T-helper 2 cell treated with Interferon-gamma antibody and Interleukin-4, amounts not matched to agents 5 μg/mL and 100 μg/mL, for 36 hours (primary cell): ENCODE measurements around the gene SMIM36.
"Not testable (repeated sequence)": the region's sequence is repeated elsewhere in the genome, so short reads cannot be mapped to it uniquely, and the experiment has no call there.

Source experiments
- DNase-seq: peaks from one replicate; pipeline ENCODE4 v3.0.0; 2021; ENCODE audit warnings: low spot score
- H3K27ac Mint-ChIP-seq: one replicate; pipeline ENCODE4 v1.8.0; 2021; ENCODE audit warnings: mild to moderate bottlenecking, mixed read lengths
- H3K27me3 Mint-ChIP-seq: one replicate; pipeline ENCODE4 v1.8.0; 2021; ENCODE audit warnings: low read depth, mixed read lengths
- H3K36me3 Mint-ChIP-seq: one replicate; pipeline ENCODE4 v1.8.0; 2021; ENCODE audit warnings: low read depth, mixed read lengths
- H3K4me1 Mint-ChIP-seq: one replicate; pipeline ENCODE4 v1.8.0; 2021; ENCODE audit warnings: low read depth, mixed read lengths
- H3K4me3 Mint-ChIP-seq: one replicate; pipeline ENCODE4 v1.8.0; 2022; ENCODE audit warnings: mild to moderate bottlenecking, moderate library complexity, mixed read lengths
- H3K9me3 Mint-ChIP-seq: one replicate; pipeline ENCODE4 v1.8.0; 2021; ENCODE audit warnings: mixed read lengths

The SMIM36 gene

GRCh38 chr17:55527540-55528118 is 16.4 kb upstream of the SMIM36 start:
- no peak overlapping the region for H3K27ac Mint-ChIP-seq
- peaks cover 20% of the 10 kb centered on the region for H3K27me3 Mint-ChIP-seq
- no peaks in the 10 kb centered on the region for H3K9me3 Mint-ChIP-seq
- H3K4me1 Mint-ChIP-seq = peaks cover 16% of the 10 kb centered on the region
- no peak overlapping the region for H3K4me3 Mint-ChIP-seq
- no peak for DNase-seq
- H3K36me3 Mint-ChIP-seq = no peaks in the 10 kb centered on the region

GRCh38 chr17:55524440-55525220 is 13.4 kb upstream of the SMIM36 start:
- DNase-seq = no peak
- Mint-ChIP-seq H3K36me3 (no peaks in the 10 kb centered on the region), H3K4me1 (peaks cover 17% of the 10 kb centered on the region), H3K27me3 (peaks cover 29% of the 10 kb centered on the region), H3K4me3 (no peak overlapping the region), H3K9me3 (no peaks in the 10 kb centered on the region), H3K27ac (no peak overlapping the region)

- not testable (repeated sequence) for H3K36me3 Mint-ChIP-seq, H3K4me3 Mint-ChIP-seq
Measured at GRCh38 chr17:55523032-55523431, 11.8 kb upstream of the SMIM36 start.

GRCh38 chr17:55521186-55521585 is 9.9 kb upstream of the SMIM36 start:
- no peak for DNase-seq

More at GRCh38 chr17:55523032-55523431, 11.8 kb upstream of the SMIM36 start:
- DNase-seq, H3K9me3 Mint-ChIP-seq, H3K27ac Mint-ChIP-seq: not testable (repeated sequence)
- H3K4me1 Mint-ChIP-seq = peaks cover 17% of the 10 kb centered on the region
- H3K27me3 Mint-ChIP-seq = peaks cover 29% of the 10 kb centered on the region

GRCh38 chr17:55520402-55520801 is 9.2 kb upstream of the SMIM36 start:
- no peaks in the 10 kb centered on the region for H3K9me3 Mint-ChIP-seq
- H3K4me3 Mint-ChIP-seq = no peak overlapping the region
- no peak overlapping the region for H3K27ac Mint-ChIP-seq
- no peaks in the 10 kb centered on the region for H3K36me3 Mint-ChIP-seq
- H3K4me1 Mint-ChIP-seq = peaks cover 17% of the 10 kb centered on the region
- DNase-seq = no peak
- peaks cover 36% of the 10 kb centered on the region for H3K27me3 Mint-ChIP-seq

More at GRCh38 chr17:55521186-55521585, 9.9 kb upstream of the SMIM36 start:
- no peak overlapping the region for H3K27ac Mint-ChIP-seq
- H3K4me3 Mint-ChIP-seq = no peak overlapping the region
- H3K36me3 Mint-ChIP-seq = no peaks in the 10 kb centered on the region
- H3K9me3 Mint-ChIP-seq = no peaks in the 10 kb centered on the region
- H3K27me3 Mint-ChIP-seq = peaks cover 35% of the 10 kb centered on the region
- H3K4me1 Mint-ChIP-seq = peaks cover 17% of the 10 kb centered on the region

- Mint-ChIP-seq H3K27me3 (peaks cover 28% of the 10 kb centered on the region), H3K4me1 (peaks cover 5% of the 10 kb centered on the region), H3K9me3 (no peaks in the 10 kb centered on the region), H3K4me3 (no peak overlapping the region), H3K27ac (no peak overlapping the region), H3K36me3 (no peaks in the 10 kb centered on the region)
- no peak for DNase-seq
Measured at GRCh38 chr17:55518510-55518909, 7.3 kb upstream of the SMIM36 start.

GRCh38 chr17:55513885-55514590 is 2.8 kb upstream of the SMIM36 start:
- no peak overlapping the region for H3K27ac Mint-ChIP-seq
- no peak overlapping the region for H3K4me3 Mint-ChIP-seq
- no peaks in the 10 kb centered on the region for H3K9me3 Mint-ChIP-seq
- DNase-seq = peak; percentile 59
- peaks cover 10% of the 10 kb centered on the region for H3K27me3 Mint-ChIP-seq
- H3K4me1 Mint-ChIP-seq = peaks cover 11% of the 10 kb centered on the region
- no peaks in the 10 kb centered on the region for H3K36me3 Mint-ChIP-seq

- H3K4me3 Mint-ChIP-seq, H3K9me3 Mint-ChIP-seq, DNase-seq, H3K36me3 Mint-ChIP-seq, H3K27ac Mint-ChIP-seq, H3K27me3 Mint-ChIP-seq, H3K4me1 Mint-ChIP-seq: not testable (repeated sequence)
Measured at GRCh38 chr17:55507669-55508068, 3.6 kb downstream of the SMIM36 start.

- H3K4me3 Mint-ChIP-seq, H3K36me3 Mint-ChIP-seq, H3K27me3 Mint-ChIP-seq, H3K27ac Mint-ChIP-seq, H3K4me1 Mint-ChIP-seq, DNase-seq, H3K9me3 Mint-ChIP-seq: not testable (repeated sequence)
Measured at GRCh38 chr17:55501626-55502025, 9.6 kb downstream of the SMIM36 start.

- Mint-ChIP-seq H3K36me3 (no peaks in the 10 kb centered on the region), H3K27ac (no peak overlapping the region), H3K4me3 (no peak overlapping the region), H3K27me3 (peaks cover 14% of the 10 kb centered on the region), H3K9me3 (no peaks in the 10 kb centered on the region), H3K4me1 (no peaks in the 10 kb centered on the region)
- no peak for DNase-seq
Measured at GRCh38 chr17:55500103-55500502, 11.1 kb downstream of the SMIM36 start.

- no peak for DNase-seq
- peaks cover 27% of the 10 kb centered on the region for H3K27me3 Mint-ChIP-seq
- no peaks in the 10 kb centered on the region for H3K4me1 Mint-ChIP-seq
- H3K9me3 Mint-ChIP-seq = no peaks in the 10 kb centered on the region
- no peak overlapping the region for H3K4me3 Mint-ChIP-seq
- no peak overlapping the region for H3K27ac Mint-ChIP-seq
- H3K36me3 Mint-ChIP-seq = no peaks in the 10 kb centered on the region
Measured at GRCh38 chr17:55496094-55496881, 15.0 kb downstream of the SMIM36 start.

- Mint-ChIP-seq H3K36me3 (no peaks in the 10 kb centered on the region), H3K4me1 (no peaks in the 10 kb centered on the region), H3K4me3 (no peak overlapping the region), H3K9me3 (no peaks in the 10 kb centered on the region), H3K27me3 (peaks cover 34% of the 10 kb centered on the region), H3K27ac (no peak overlapping the region)
- no peak for DNase-seq
Measured at GRCh38 chr17:55495239-55495638, 16.0 kb downstream of the SMIM36 start.

GRCh38 chr17:55492781-55493341 is 18.4 kb downstream of the SMIM36 start:
- no peaks in the 10 kb centered on the region for H3K4me1 Mint-ChIP-seq
- no peak overlapping the region for H3K27ac Mint-ChIP-seq
- H3K27me3 Mint-ChIP-seq = peaks cover 45% of the 10 kb centered on the region
- H3K4me3 Mint-ChIP-seq = no peak overlapping the region
- no peaks in the 10 kb centered on the region for H3K9me3 Mint-ChIP-seq
- DNase-seq = no peak
- H3K36me3 Mint-ChIP-seq = no peaks in the 10 kb centered on the region
